Small intestine (tissue), 7 donors: ENCODE results near the gene PEX11G. TPM values are rescaled to one million over a fixed set of nuclear protein-coding genes. Genes with fewer than 3 reads are reported as not detected.

Experiments used
- DNase-seq, 2 donors: peaks; one replicate each; pipeline versions ENCODE4 v3.0.0 to v3.0.0-alpha.2; 2013
- FAIRE-seq: peaks from 2 replicates; lab custom pipeline; 2012; peaks lifted over from hg19 to GRCh38; lab: Jason Lieb, UNC
- H3K27ac ChIP-seq, 3 donors: one replicate each; pipeline ENCODE4 v1.5.1; 2013; ENCODE audit warnings: low read length in 2 of 3, mild to moderate bottlenecking in 2 of 3, control low read depth in 1 of 3, inconsistent platforms in 1 of 3, low read depth in 1 of 3, moderate library complexity in 1 of 3
- H3K27me3 ChIP-seq, 3 donors: one replicate each; pipeline ENCODE4 v1.6.1; 2013; ENCODE audit warnings: low read length in 3 of 3, inconsistent platforms in 1 of 3; ENCODE audit not compliant: control insufficient read depth in 3 of 3, insufficient read depth in 3 of 3
- H3K36me3 ChIP-seq, 3 donors: one replicate each; pipeline ENCODE4 v1.6.1; 2013; ENCODE audit warnings: low read length in 3 of 3, inconsistent platforms in 1 of 3, low read depth in 1 of 3, mild to moderate bottlenecking in 1 of 3, moderate library complexity in 1 of 3; ENCODE audit not compliant: control insufficient read depth in 3 of 3, insufficient read depth in 2 of 3
- H3K4me1 ChIP-seq, 3 donors: one replicate each; pipeline ENCODE4 v1.6.1; 2013; ENCODE audit warnings: low read length in 2 of 3, inconsistent platforms in 1 of 3, low read depth in 1 of 3, mild to moderate bottlenecking in 1 of 3, moderate library complexity in 1 of 3; ENCODE audit not compliant: control insufficient read depth in 3 of 3, insufficient read depth in 2 of 3
- H3K4me3 ChIP-seq, 3 donors: one replicate each; pipeline ENCODE4 v1.5.1; 2013; ENCODE audit warnings: low read length in 3 of 3, control low read depth in 1 of 3, inconsistent platforms in 1 of 3, low read depth in 1 of 3, mild to moderate bottlenecking in 1 of 3, moderate library complexity in 1 of 3
- H3K9me3 ChIP-seq, 2 donors: one replicate each; pipeline ENCODE4 v1.6.1; 2013; ENCODE audit warnings: low read depth in 1 of 2, low read length in 1 of 2; ENCODE audit not compliant: control insufficient read depth in 2 of 2, insufficient read depth in 1 of 2
- WGBS, 3 donors: extraction: QIAGEN DNeasy Blood & Tissue Kit; methylation state at CpG; one replicate each; pipeline ENCODE4 v1.1.7; 2013; 5-methylcytosine and 5-hydroxymethylcytosine counted together
- polyA plus RNA-seq, 4 donors: library from polyadenylated mRNA; stranded (reverse) in 3 of 4; unstranded in 1 of 4; fragments of 200-250 nt in 3 of 4; fragments of 120-200 nt in 1 of 4; gene quantifications; one replicate each; pipeline versions ENCODE4 v1.2.1 to v1.2.3, GENCODE V29; 2013
- donor health status: healthy with polysubstance abuse.
- donor health status: control.
- donor health status: control.
- donor health status: Bipolar disorder and iron deficiency.
- donor health status: healthy.

PEX11G gene
- polyA plus RNA-seq, 4 donors: 9.2 to 19.9 (median 14.4) TPM

- Histone ChIP-seq H3K27me3 (peaks cover 0 to 2% (median 0%) of the 10 kb centered on the region in 3 donors), H3K4me3 (no peak overlapping the region), H3K4me1 (peaks cover 0 to 9% (median 3%) of the 10 kb centered on the region in 3 donors), H3K9me3 (no peaks in the 10 kb centered on the region), H3K27ac (no peak overlapping the region), H3K36me3 (no peaks in the 10 kb centered on the region)
- WGBS, 3 donors: 35 to 44% (median 37%) methylated on average over 19 to 20 of the region's 20 CpGs
- no peak for FAIRE-seq
- DNase-seq: peak; percentile 85 to 99
Measured at GRCh38 chr19:7506385-7507328, 17.8 kb upstream of the PEX11G start.

DNA sequence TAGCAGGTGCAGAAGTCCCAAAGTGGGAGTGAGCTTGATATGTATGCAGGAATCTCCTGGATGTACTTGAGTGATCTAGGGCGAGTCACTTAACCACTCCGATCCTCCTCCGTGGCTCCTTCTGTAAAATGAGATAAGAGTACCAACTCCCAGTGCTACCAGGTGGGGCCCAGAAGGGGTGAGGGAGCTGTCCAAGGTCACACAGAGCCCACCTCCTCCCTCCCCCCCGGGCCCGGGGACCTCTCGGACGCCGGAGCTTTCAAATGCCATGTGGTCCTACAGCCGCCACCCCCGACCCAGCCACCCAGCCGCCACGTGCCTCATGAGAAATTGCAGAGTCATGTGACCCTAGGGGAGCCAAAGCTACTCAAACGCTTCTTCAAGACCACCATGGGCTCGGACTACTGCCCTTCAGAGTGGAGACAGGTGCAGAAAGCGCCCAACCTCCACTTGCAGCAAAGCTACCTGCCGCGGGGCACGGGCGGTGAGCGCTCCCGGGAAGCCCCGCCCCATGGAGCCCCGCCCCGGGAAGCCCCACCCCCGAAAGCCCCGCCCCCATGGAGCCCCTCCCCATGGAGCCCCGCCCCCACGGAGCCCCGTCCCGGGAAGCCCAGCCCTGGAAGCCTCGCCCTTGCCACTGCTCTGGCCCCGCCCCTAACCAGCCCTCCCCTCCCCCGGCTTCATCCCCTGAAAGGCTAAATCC lies 17.0 kb upstream of the PEX11G start:
- DNase-seq: peak; percentile 43 to 53
- Histone ChIP-seq H3K9me3 (no peaks in the 10 kb centered on the region), H3K4me1 (peaks cover 0 to 9% (median 3%) of the 10 kb centered on the region in 3 donors), H3K27ac (peak overlapping the region in 1 of 3 donors; percentile 77), H3K27me3 (peaks cover 0 to 2% (median 0%) of the 10 kb centered on the region in 3 donors), H3K36me3 (no peaks in the 10 kb centered on the region), H3K4me3 (peak overlapping the region in 2 of 3 donors; percentile 30 to 40)
- WGBS, 3 donors: 2 to 4% (median 4%) methylated on average over 14 to 33 of the region's 33 CpGs
- FAIRE-seq: no peak

DNA sequence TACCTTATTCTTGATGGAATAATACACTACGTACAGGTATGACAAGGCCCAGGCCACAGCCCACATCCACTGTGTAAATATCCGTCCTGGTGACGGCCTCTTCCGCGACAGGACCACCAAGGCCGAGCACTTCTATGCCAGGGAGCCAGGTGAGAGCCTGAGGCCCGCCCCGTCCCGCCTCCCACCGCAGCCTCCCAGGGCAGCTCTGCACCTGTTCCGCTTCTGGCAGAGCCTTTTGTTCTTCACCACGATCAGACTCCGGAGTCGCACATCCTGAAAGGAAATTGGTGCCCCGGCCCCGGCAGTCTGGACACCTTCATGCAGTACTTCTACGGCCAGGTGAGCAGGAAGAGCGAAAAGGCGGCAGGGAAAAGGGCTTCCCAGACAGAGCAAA lies 16.4 kb upstream of the PEX11G start:
- WGBS, 3 donors: 14 to 31% (median 16%) methylated on average over 19 of the region's 19 CpGs
- H3K27ac ChIP-seq: peak overlapping the region in 1 of 3 donors; percentile 77
- peak in 1 of 2 donors; percentile 44 for DNase-seq

GRCh38 chr19:7504684-7505083 lies 15.8 kb upstream of the PEX11G start:
- H3K36me3 ChIP-seq: no peaks in the 10 kb centered on the region
- DNase-seq (no peak), FAIRE-seq (no peak)
- peaks cover 0 to 12% (median 3%) of the 10 kb centered on the region in 3 donors for H3K4me1 ChIP-seq
- H3K27me3 ChIP-seq: peaks cover 0 to 3% (median 2%) of the 10 kb centered on the region in 3 donors
- WGBS, 3 donors: 80 to 85% (median 82%) methylated on average over 5 to 6 of the region's 6 CpGs
- H3K9me3 ChIP-seq: no peaks in the 10 kb centered on the region
- no peak overlapping the region for H3K27ac ChIP-seq
- no peak overlapping the region for H3K4me3 ChIP-seq

More for the DNA sequence above, 16.4 kb upstream of the PEX11G start:
- Histone ChIP-seq H3K4me3 (peak overlapping the region in 2 of 3 donors; percentile 30 to 40), H3K9me3 (no peaks in the 10 kb centered on the region), H3K36me3 (no peaks in the 10 kb centered on the region), H3K27me3 (peaks cover 0 to 3% (median 2%) of the 10 kb centered on the region in 3 donors), H3K4me1 (peaks cover 0 to 12% (median 3%) of the 10 kb centered on the region in 3 donors)
- no peak for FAIRE-seq

GRCh38 chr19:7502552-7502951 lies 13.7 kb upstream of the PEX11G start:
- WGBS, 3 donors: 55 to 84% (median 67%) methylated on average over 2 of the region's 2 CpGs
- no peak for FAIRE-seq

DNA sequence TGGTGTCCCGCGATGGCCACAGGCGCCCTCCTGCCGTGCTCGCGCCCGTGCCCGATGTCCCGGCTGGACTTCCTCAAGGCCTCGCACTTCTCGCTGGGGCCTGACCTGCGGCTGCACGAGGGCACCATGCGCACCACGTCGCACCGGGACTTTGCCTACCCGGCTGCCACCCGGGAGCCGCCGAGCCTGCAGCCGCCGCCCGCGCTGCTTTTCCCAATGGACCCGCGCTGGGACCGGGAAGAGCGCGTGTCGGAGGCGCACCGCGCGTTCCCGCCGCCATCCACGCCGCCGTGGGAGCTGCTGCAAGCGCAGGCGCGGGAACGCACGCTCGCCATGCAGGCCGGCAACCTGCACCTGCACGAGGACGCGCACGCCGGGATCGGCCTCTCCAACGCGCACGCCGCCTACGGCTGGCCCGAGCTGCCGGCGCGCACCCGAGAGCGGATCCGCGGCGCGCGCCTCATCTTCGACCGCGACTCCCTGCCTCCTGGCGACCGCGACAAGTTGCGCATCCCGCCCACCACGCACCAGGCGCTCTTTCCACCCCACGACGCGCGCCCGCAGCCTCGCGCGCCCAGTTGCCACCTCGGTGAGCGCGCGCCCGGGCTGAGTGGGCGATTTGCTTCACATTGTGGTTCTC lies 12.1 kb upstream of the PEX11G start:
- Histone ChIP-seq H3K36me3 (no peaks in the 10 kb centered on the region), H3K4me1 (peaks cover 0 to 12% (median 0%) of the 10 kb centered on the region in 3 donors), H3K9me3 (no peaks in the 10 kb centered on the region), H3K27me3 (peaks cover 0 to 3% (median 2%) of the 10 kb centered on the region in 3 donors), H3K27ac (no peak overlapping the region), H3K4me3 (peak overlapping the region in 2 of 3 donors; percentile 31 to 34)
- peak; percentile 88 to 90 for DNase-seq
- WGBS, 3 donors: 2 to 5% (median 3%) methylated on average over 68 to 93 of the region's 93 CpGs
- no peak for FAIRE-seq

More at GRCh38 chr19:7502552-7502951, 13.7 kb upstream of the PEX11G start:
- Histone ChIP-seq H3K27me3 (peaks cover 0 to 3% (median 2%) of the 10 kb centered on the region in 3 donors), H3K9me3 (no peaks in the 10 kb centered on the region), H3K27ac (no peak overlapping the region), H3K36me3 (no peaks in the 10 kb centered on the region), H3K4me1 (peaks cover 0 to 12% (median 3%) of the 10 kb centered on the region in 3 donors), H3K4me3 (no peak overlapping the region)
- no peak for DNase-seq

- 51 to 56% (median 51%) methylated on average over 7 of the region's 7 CpGs for WGBS, 3 donors
- no peak overlapping the region for H3K27ac ChIP-seq
Measured at GRCh38 chr19:7497292-7497691, 8.5 kb upstream of the PEX11G start.

More at GRCh38 chr19:7497292-7497691, 8.5 kb upstream of the PEX11G start:
- peak in 1 of 2 donors; percentile 36 for DNase-seq
- peaks cover 0 to 3% (median 0%) of the 10 kb centered on the region in 3 donors for H3K27me3 ChIP-seq
- FAIRE-seq: no peak
- H3K9me3 ChIP-seq: no peaks in the 10 kb centered on the region
- H3K4me3 ChIP-seq: no peak overlapping the region
- peaks cover 0 to 3% (median 0%) of the 10 kb centered on the region in 3 donors for H3K4me1 ChIP-seq
- no peaks in the 10 kb centered on the region for H3K36me3 ChIP-seq
